GM23338 (cell line): Measurements from ENCODE around the gene RRH. TPM values are rescaled to one million over a fixed set of nuclear protein-coding genes. Genes with fewer than 3 reads are reported as not detected.

Source experiments
- ATAC-seq: fragments of 200-7000 bp; cut with Tn5 transposase; 3 replicates; pipeline ENCODE4 v1.9.1; 2020
- DNase-seq: peaks from one replicate; pipeline ENCODE4 v3.0.0-alpha.2; 2015; ENCODE audit warnings: low spot score
- H2AFZ ChIP-seq: fragments of 200-600 bp; sonication (generic); 2 replicates; pipeline ENCODE4 v1.8.0; 2016; ENCODE audit warnings: antibody characterized with exemption, mild to moderate bottlenecking, moderate library complexity
- H3F3A ChIP-seq: fragments of 200-600 bp; sonication (generic); replicated peaks from 2 replicates; pipeline ENCODE4 v1.8.0; 2017; ENCODE audit warnings: antibody characterized with exemption, mixed run types, low read depth
- H3K27ac ChIP-seq: fragments of 200-600 bp; sonication (generic); 2 replicates; pipeline ENCODE4 v1.6.1; 2016; ENCODE audit warnings: low read depth
- H3K27me3 ChIP-seq: fragments of 200-600 bp; sonication (generic); 2 replicates; pipeline ENCODE4 v1.8.0; 2016; ENCODE audit warnings: mild to moderate bottlenecking, mixed run types, moderate library complexity; ENCODE audit not compliant: insufficient read depth
- H3K36me3 ChIP-seq: fragments of 200-600 bp; sonication (generic); 2 replicates; pipeline ENCODE4 v1.8.0; 2016; ENCODE audit warnings: mild to moderate bottlenecking; ENCODE audit not compliant: insufficient read depth
- H3K4me1 ChIP-seq: fragments of 200-600 bp; sonication (generic); 2 replicates; pipeline ENCODE4 v1.8.0; 2016; ENCODE audit warnings: mild to moderate bottlenecking, moderate library complexity; ENCODE audit not compliant: insufficient read depth
- H3K4me2 ChIP-seq: fragments of 200-600 bp; sonication (generic); 2 replicates; pipeline ENCODE4 v1.7.1; 2017; ENCODE audit warnings: mixed run types
- H3K4me3 ChIP-seq: fragments of 200-600 bp; sonication (generic); 2 replicates; pipeline ENCODE4 v1.6.1; 2016; ENCODE audit warnings: mixed run types
- H3K79me2 ChIP-seq: fragments of 200-600 bp; sonication (generic); replicated peaks from 2 replicates; pipeline ENCODE4 v1.8.0; 2017; ENCODE audit warnings: mild to moderate bottlenecking; ENCODE audit not compliant: insufficient read depth
- H3K9me2 ChIP-seq: fragments of 200-600 bp; sonication (generic); 2 replicates; pipeline ENCODE4 v1.8.0; 2017; ENCODE audit not compliant: insufficient read depth
- H4K20me1 ChIP-seq: fragments of 200-600 bp; sonication (generic); replicated peaks from 2 replicates; pipeline ENCODE4 v1.8.0; 2017; ENCODE audit warnings: mild to moderate bottlenecking; ENCODE audit not compliant: insufficient read depth
- H3K27ac Mint-ChIP-seq: 2 replicates; pipeline ENCODE4 v1.8.0; 2020; ENCODE audit warnings: inconsistent platforms, mild to moderate bottlenecking, moderate library complexity, mixed read lengths
- H3K27me3 Mint-ChIP-seq: 3 replicates; pipeline ENCODE4 v1.8.0; 2022; ENCODE audit warnings: low read depth, mild to moderate bottlenecking, moderate library complexity, mixed read lengths, inconsistent platforms; ENCODE audit not compliant: insufficient read depth, poor library complexity
- H3K36me3 Mint-ChIP-seq: 3 replicates; pipeline ENCODE4 v1.8.0; 2021; ENCODE audit warnings: low read depth, mild to moderate bottlenecking, inconsistent platforms, moderate library complexity, mixed read lengths
- H3K4me1 Mint-ChIP-seq: 3 replicates; pipeline ENCODE4 v1.8.0; 2020; ENCODE audit warnings: mild to moderate bottlenecking, inconsistent platforms, mixed read lengths
- H3K4me3 Mint-ChIP-seq: 3 replicates; pipeline ENCODE4 v1.8.0; 2021; ENCODE audit warnings: moderate library complexity, mild to moderate bottlenecking, inconsistent platforms, mixed read lengths
- H3K9me3 Mint-ChIP-seq: 3 replicates; pipeline ENCODE4 v1.8.0; 2020; ENCODE audit warnings: moderate library complexity, mild to moderate bottlenecking, inconsistent platforms, mixed read lengths
- CREB1 ChIP-seq: fragments of 250-450 bp; sonication (Bioruptor Pico); IDR thresholded peaks from 2 replicates; pipeline ENCODE4 v1.5.0; 2020; ENCODE audit warnings: low read depth, mild to moderate bottlenecking, moderate library complexity
- EZH2 ChIP-seq: fragments of 200-600 bp; sonication (generic); IDR thresholded peaks from one replicate; pipeline ENCODE4 v1.8.0; 2017; ENCODE audit warnings: antibody characterized with exemption, mild to moderate bottlenecking, low read depth; ENCODE audit not compliant: unreplicated experiment
- EZH2phosphoT487 ChIP-seq: fragments of 200-600 bp; sonication (generic); IDR thresholded peaks from one replicate; pipeline ENCODE4 v1.8.1; 2018; ENCODE audit warnings: antibody characterized with exemption; ENCODE audit not compliant: unreplicated experiment
- JUNB ChIP-seq: IDR thresholded peaks from one replicate; pipeline ENCODE4 v1.6.1; 2016; ENCODE audit warnings: antibody characterized with exemption; ENCODE audit not compliant: unreplicated experiment
- STAT1 ChIP-seq: IDR thresholded peaks from one replicate; pipeline ENCODE4 v1.6.1; 2016; ENCODE audit warnings: antibody characterized with exemption; ENCODE audit not compliant: unreplicated experiment
- polyA plus RNA-seq: library from polyadenylated mRNA; unstranded; fragments of >200 nt; fragmentation: Nextera tagmentation; extraction: Ambion mirVana; gene quantifications from 2 replicates; pipeline ENCODE4 v1.2.1, GENCODE V29; 2016
- total RNA-seq: library from RNA; depleted of rRNA; stranded (reverse); fragments of >200 nt; shearing (Covaris generic); gene quantifications from 2 replicates; pipeline ENCODE4 v1.2.3, GENCODE V29; 2014
- TF ChIP-seq, protein P1 (sequence below): fragments of 250-450 bp; sonication (Bioruptor Pico); IDR thresholded peaks from 2 replicates; pipeline ENCODE4 v1.5.0; 2020; ENCODE audit warnings: mild to moderate bottlenecking, moderate library complexity

Gene RRH
- total and polyA plus RNA-seq, 2 experiments from 2014 or later: not detected

- Histone ChIP-seq H3K27ac (no peak overlapping the region), H4K20me1 (no peaks in the 10 kb centered on the region), H2AFZ (no peak overlapping the region), H3K79me2 (no peaks in the 10 kb centered on the region), H3K4me1 (no peaks in the 10 kb centered on the region), H3K27me3 (no peaks in the 10 kb centered on the region), H3K9me2 (no peaks in the 10 kb centered on the region), H3K36me3 (no peaks in the 10 kb centered on the region), H3K4me2 (no peak overlapping the region), H3F3A (no peaks in the 10 kb centered on the region), H3K4me3 (no peak overlapping the region)
- H3K27ac Mint-ChIP-seq: no peak overlapping the region
- TF ChIP-seq STAT1 (no peak), EZH2phosphoT487 (no peak)
- H3K27me3 Mint-ChIP-seq: no peaks in the 10 kb centered on the region
- H3K4me3 Mint-ChIP-seq: no peak overlapping the region
- no peak for DNase-seq
- peaks cover 18% of the 10 kb centered on the region; the same call in 2 of the 3 replicates for H3K9me3 Mint-ChIP-seq
- H3K4me1 Mint-ChIP-seq: peaks cover 8% of the 10 kb centered on the region; the same call in 2 of the 3 replicates
- no peak for ATAC-seq
- H3K36me3 Mint-ChIP-seq: no peaks in the 10 kb centered on the region; the same call in 2 of the 3 replicates
These were observed 33.5 kb downstream of the RRH start for GRCh38 chr4:109861271-109861670.

DNA sequence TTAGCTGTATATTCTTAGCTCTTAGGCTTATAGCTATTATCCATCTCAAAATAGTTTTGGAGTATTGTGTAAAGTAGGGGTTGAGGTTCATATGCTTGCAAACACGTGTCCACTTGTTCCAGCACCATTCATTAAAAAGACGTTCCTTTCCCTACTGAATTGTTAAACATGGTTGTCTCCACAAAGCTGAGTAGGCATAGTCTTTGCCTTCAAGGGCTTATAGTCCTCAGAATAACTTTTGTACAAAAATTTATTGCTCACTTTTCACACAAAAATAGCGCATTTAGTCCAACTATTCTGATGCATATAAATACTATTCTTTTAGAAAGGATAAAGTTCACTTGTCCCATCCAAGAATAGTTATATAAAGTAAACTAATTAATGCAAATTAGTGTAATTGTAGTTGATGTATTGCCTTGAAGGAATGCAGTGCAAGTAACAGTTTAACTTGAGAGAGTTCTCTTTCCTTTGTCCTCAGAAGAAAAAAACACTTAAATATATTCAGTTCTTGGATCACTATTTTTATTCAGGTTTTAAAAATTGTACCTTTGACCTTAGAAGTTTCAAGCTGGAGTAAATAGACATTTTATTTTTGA lies 34.2 kb downstream of the RRH start:
- H3K27me3 Mint-ChIP-seq: no peaks in the 10 kb centered on the region
- no peak overlapping the region for H3K4me2 ChIP-seq
- no peaks in the 10 kb centered on the region; the same call in 2 of the 3 replicates for H3K36me3 Mint-ChIP-seq
- no peaks in the 10 kb centered on the region for H3K27me3 ChIP-seq
- no peaks in the 10 kb centered on the region for H3F3A ChIP-seq
- no peak overlapping the region for H2AFZ ChIP-seq
- H3K27ac ChIP-seq: no peak overlapping the region
- no peak for DNase-seq
- peaks cover 8% of the 10 kb centered on the region; the same call in 2 of the 3 replicates for H3K4me1 Mint-ChIP-seq
- H3K79me2 ChIP-seq: no peaks in the 10 kb centered on the region
- H3K27ac Mint-ChIP-seq: no peak overlapping the region
- H3K9me3 Mint-ChIP-seq: peaks cover 18% of the 10 kb centered on the region; the same call in 2 of the 3 replicates
- no peak overlapping the region for H3K4me3 Mint-ChIP-seq
- H4K20me1 ChIP-seq: no peaks in the 10 kb centered on the region
- no peaks in the 10 kb centered on the region for H3K9me2 ChIP-seq
- H3K4me3 ChIP-seq: no peak overlapping the region
- no peak for ATAC-seq
- H3K36me3 ChIP-seq: no peaks in the 10 kb centered on the region
- no peaks in the 10 kb centered on the region for H3K4me1 ChIP-seq
- no peak for TF ChIP-seq CREB1 (CRISPR knock-in tag)
- TF ChIP-seq, protein P1, sequence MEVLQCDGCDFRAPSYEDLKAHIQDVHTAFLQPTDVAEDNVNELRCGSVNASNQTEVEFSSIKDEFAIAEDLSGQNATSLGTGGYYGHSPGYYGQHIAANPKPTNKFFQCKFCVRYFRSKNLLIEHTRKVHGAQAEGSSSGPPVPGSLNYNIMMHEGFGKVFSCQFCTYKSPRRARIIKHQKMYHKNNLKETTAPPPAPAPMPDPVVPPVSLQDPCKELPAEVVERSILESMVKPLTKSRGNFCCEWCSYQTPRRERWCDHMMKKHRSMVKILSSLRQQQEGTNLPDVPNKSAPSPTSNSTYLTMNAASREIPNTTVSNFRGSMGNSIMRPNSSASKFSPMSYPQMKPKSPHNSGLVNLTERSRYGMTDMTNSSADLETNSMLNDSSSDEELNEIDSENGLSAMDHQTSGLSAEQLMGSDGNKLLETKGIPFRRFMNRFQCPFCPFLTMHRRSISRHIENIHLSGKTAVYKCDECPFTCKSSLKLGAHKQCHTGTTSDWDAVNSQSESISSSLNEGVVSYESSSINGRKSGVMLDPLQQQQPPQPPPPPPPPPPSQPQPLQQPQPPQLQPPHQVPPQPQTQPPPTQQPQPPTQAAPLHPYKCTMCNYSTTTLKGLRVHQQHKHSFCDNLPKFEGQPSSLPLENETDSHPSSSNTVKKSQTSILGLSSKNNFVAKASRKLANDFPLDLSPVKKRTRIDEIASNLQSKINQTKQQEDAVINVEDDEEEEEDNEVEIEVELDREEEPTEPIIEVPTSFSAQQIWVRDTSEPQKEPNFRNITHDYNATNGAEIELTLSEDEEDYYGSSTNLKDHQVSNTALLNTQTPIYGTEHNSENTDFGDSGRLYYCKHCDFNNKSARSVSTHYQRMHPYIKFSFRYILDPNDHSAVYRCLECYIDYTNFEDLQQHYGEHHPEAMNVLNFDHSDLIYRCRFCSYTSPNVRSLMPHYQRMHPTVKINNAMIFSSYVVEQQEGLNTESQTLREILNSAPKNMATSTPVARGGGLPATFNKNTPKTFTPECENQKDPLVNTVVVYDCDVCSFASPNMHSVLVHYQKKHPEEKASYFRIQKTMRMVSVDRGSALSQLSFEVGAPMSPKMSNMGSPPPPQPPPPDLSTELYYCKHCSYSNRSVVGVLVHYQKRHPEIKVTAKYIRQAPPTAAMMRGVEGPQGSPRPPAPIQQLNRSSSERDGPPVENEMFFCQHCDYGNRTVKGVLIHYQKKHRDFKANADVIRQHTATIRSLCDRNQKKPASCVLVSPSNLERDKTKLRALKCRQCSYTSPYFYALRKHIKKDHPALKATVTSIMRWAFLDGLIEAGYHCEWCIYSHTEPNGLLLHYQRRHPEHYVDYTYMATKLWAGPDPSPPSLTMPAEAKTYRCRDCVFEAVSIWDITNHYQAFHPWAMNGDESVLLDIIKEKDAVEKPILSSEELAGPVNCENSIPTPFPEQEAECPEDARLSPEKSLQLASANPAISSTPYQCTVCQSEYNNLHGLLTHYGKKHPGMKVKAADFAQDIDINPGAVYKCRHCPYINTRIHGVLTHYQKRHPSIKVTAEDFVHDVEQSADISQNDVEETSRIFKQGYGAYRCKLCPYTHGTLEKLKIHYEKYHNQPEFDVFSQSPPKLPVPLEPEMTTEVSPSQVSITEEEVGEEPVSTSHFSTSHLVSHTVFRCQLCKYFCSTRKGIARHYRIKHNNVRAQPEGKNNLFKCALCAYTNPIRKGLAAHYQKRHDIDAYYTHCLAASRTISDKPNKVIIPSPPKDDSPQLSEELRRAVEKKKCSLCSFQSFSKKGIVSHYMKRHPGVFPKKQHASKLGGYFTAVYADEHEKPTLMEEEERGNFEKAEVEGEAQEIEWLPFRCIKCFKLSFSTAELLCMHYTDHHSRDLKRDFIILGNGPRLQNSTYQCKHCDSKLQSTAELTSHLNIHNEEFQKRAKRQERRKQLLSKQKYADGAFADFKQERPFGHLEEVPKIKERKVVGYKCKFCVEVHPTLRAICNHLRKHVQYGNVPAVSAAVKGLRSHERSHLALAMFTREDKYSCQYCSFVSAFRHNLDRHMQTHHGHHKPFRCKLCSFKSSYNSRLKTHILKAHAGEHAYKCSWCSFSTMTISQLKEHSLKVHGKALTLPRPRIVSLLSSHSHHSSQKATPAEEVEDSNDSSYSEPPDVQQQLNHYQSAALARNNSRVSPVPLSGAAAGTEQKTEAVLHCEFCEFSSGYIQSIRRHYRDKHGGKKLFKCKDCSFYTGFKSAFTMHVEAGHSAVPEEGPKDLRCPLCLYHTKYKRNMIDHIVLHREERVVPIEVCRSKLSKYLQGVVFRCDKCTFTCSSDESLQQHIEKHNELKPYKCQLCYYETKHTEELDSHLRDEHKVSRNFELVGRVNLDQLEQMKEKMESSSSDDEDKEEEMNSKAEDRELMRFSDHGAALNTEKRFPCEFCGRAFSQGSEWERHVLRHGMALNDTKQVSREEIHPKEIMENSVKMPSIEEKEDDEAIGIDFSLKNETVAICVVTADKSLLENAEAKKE: no peak
- TF ChIP-seq JUNB: no peak
- TF ChIP-seq STAT1: no peak
- TF ChIP-seq EZH2: no peak
